ENCODE results near the gene PHF23.
A peak's percentile ranks its signal among the peaks of the same experiment; 100 is the strongest.

Gene PHF23

DNA sequence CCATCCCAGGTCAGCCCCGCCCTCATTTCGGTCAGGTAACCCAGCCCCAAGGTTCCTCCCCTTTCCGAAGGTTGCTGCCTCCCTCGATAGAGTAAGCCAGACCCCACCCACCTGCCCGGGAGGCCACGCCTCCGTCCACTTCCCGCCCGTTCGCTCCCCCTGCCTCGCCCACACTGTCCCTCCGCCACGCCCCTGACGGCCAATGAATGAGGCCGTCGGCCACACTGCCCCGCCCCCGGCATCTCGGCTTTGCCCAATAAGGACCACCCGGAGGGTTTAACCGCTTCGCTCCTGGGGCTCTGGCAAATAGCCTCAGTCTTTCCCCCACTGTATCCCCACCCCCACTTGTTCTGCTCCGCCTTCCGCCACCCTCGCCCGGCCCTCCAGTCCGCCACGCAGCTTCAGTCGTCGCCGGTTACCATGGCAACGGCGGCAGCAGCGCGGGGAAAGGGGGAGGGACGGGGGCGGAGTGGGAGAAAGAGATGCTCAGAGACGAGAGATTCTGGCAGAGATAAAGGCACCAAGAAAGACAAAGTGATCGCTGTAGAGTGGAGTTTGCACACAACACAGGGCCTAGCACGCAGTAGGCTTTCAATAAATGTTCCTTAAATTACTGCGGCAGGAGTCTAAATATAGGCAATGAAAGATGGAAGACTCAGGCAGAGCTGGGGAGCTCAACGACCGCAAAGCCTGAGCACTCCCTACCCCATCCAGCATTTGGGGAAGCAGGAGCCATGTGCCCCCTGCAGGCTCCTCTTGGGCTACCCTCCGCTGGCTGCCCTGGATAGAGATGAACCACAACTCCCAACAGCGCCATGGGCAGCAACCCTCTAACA is 24.7 kb downstream of the PHF23 start:
- DNase-seq (ENCODE audit: extremely low spot score), result peak; percentile 97
- CTCF ChIA-PET, result interaction anchor here (0.8 to 1.5 kb wide), 4 partner anchors 37 to 179 kb away, joined by 3 read pairs; partner anchors contain the start of gene SLC16A13
- POLR2A ChIA-PET, result interaction anchor here (0.6 to 1.6 kb wide), 3 partner anchors 28 to 207 kb away, joined by 3 read pairs; no protein-coding TSS in a partner anchor
- TF ChIP-seq, protein P1, sequence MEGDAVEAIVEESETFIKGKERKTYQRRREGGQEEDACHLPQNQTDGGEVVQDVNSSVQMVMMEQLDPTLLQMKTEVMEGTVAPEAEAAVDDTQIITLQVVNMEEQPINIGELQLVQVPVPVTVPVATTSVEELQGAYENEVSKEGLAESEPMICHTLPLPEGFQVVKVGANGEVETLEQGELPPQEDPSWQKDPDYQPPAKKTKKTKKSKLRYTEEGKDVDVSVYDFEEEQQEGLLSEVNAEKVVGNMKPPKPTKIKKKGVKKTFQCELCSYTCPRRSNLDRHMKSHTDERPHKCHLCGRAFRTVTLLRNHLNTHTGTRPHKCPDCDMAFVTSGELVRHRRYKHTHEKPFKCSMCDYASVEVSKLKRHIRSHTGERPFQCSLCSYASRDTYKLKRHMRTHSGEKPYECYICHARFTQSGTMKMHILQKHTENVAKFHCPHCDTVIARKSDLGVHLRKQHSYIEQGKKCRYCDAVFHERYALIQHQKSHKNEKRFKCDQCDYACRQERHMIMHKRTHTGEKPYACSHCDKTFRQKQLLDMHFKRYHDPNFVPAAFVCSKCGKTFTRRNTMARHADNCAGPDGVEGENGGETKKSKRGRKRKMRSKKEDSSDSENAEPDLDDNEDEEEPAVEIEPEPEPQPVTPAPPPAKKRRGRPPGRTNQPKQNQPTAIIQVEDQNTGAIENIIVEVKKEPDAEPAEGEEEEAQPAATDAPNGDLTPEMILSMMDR (IDR thresholded peaks at IDR 0.05; ENCODE audit: control extremely low read depth, extremely low read depth, low read depth, missing control alignments), result peak; percentile 32

DNA sequence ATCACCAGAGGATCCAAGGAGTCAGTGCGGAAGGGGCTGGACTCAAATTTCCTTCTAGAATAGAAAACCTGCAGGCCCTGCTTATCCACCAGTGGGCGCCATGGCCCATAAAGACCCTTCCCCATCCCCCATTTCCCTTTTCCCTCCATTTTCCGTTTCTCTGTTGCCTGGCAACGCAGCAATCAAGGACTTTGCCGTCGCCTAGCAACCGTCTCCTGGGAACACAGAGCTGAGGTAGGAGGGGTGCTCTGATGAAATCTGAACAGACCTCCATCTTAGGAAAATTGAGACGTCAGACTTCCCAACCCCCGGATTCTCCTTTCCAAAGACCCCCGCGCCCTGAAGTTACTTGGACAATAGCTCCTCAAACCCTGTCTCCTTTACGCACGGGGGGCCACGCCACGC is 25.4 kb downstream of the PHF23 start:
- DNase-seq (ENCODE audit: extremely low spot score), result no peak
- POLR2A ChIA-PET, result interaction anchor here (0.8 to 1.6 kb wide), 2 partner anchors 29 to 167 kb away, joined by 3 read pairs; no protein-coding TSS in a partner anchor
- TF ChIP-seq, protein P1 (IDR thresholded peaks at IDR 0.05; ENCODE audit: control extremely low read depth, extremely low read depth, low read depth, missing control alignments), result peak; percentile 33
- CTCF ChIA-PET, result interaction anchor here (0.8 to 1.5 kb wide), 4 partner anchors 37 to 178 kb away, joined by 3 read pairs; partner anchors contain the start of gene SLC16A13

DNA sequence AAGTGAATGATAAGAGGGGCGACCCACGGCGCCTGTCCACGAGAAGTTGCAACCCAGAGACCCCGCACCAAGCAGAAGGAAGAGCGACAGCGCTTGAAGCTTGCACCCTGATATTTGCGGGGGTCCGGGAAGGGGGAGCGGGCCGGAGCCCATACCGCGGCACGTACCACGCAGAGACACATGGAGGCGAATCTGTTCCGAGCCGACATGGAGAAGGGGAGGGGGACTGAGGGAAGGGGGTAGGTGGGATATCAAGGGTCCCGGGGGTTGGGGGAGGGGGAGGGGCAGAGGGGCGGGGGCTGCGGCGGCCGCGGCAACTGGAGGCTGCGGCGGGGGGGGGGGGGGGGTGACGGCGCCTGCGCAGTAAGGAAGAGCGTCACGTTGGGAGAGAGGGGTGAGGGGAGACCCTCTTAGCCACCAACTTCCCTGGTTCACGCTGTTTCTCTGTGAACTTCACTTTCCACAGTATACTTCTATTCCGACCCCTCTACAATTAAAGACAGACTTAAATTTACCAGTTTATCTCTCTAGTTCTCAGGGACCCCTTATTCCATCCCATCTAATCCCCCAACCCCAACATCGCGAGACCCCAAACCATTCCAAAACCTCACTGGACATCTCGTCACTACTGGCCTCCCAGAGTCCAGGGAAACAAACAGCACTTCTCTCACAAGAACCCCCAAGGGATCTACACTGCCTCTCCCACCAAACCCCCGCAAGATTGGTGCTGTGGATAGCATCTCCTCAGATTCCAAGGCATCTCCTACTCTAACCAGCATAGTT is 27.6 kb downstream of the PHF23 start:
- ChIA-PET POLR2A (no interaction called here), CTCF (no interaction called here)
- TF ChIP-seq, protein P1 (IDR thresholded peaks at IDR 0.05; ENCODE audit: control extremely low read depth, extremely low read depth, low read depth, missing control alignments), result no peak
- no peak for DNase-seq (ENCODE audit: extremely low spot score)

DNA sequence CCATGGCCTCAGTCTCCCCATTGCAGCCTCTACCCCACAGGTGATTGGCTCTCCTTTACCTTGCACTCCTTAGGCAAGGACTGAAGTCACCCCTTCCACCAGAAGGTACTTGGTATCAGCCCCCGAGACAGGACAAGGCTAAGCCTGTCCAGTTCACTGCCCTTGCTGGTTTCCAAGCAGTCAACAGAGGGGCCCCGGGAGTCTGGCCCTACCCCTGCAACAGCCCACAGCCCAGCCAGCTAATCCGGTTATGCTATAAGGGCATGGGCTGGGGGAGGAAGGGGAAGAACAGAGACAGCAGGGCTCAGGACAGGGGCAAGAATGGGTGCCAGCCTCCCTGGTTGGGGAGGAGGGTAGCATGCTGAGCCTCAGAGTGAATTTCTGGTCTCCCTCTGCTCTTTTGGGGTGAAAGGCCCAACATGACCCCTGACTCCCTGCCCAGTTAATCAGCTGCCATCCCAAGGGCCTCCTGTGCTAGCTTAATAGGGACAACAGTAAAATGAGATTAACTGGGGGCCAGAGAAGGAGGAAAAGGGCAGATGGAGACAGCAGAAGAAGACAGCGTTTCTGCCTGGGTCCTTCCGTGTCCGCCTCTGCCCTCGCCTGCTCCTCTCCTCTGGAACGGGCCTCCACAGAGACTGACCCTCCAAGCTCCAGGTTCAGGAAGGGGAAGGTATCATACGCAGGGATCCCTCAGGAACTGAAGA is 30.4 kb downstream of the PHF23 start:
- CTCF ChIA-PET, result interaction anchor here (2.2 kb wide), 1 partner anchor 11 kb away, joined by 6 read pairs; the partner anchor contains the start of genes ACADVL and DLG4
- POLR2A ChIA-PET, result no interaction called here
- TF ChIP-seq, protein P1 (IDR thresholded peaks at IDR 0.05; ENCODE audit: control extremely low read depth, extremely low read depth, low read depth, missing control alignments), result no peak
- DNase-seq (ENCODE audit: extremely low spot score), result no peak

DNA sequence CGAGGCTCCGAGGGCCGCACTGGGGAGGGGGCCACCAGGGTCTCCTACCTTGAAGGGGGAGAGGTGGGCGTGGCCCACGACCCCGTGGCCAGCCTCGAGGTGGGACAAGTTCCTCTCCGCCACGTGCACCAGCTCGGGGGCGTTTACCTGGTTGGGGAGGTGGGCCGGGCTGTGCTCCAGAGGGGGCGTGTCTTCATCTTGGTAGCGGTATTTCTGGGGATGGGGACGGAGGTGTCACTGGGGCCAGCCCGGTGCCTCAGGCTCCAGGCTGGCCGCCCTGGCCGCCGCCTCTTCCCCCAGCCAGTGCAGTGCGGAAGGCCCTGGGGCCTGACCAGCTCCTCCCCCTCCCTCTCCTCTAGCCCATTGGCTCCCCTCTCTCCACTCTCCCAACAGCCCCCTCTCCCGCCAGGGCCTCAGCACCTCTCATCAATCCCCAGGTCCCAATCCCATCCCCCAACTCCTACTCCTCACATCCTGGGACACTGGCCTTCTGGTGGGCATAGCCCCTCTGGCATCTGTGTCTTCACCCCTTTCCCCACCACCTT is 31.2 kb downstream of the PHF23 start:
- CTCF ChIA-PET, result interaction anchor here (2.2 kb wide), 1 partner anchor 12 kb away, joined by 6 read pairs; the partner anchor contains the start of genes ACADVL and DLG4
- DNase-seq (ENCODE audit: extremely low spot score), result no peak
- POLR2A ChIA-PET, result no interaction called here
- TF ChIP-seq, protein P1 (IDR thresholded peaks at IDR 0.05; ENCODE audit: control extremely low read depth, extremely low read depth, low read depth, missing control alignments), result no peak
